SK-N-SH (cell line): ENCODE results near the gene SERPINA3. TPM values are rescaled to one million over a fixed set of nuclear protein-coding genes. Genes with fewer than 3 reads are reported as not detected.

ENCODE experiments used
- CTCF ChIA-PET: fragments of 300-600, 350-600 bp; formaldehyde crosslinking; extraction: SDS; loops from one replicate; lab custom pipeline; 2021; lab: Yijun Ruan, JAX
- POLR2A ChIA-PET: fragments of 350-600 bp; sonication (Branson Sonifier 250); formaldehyde crosslinking; extraction: SDS; loops from one replicate; lab custom pipeline; 2020; ENCODE audit warnings: antibody characterized with exemption, inconsistent platforms; lab: Yijun Ruan, JAX
- DNase-seq: peaks from one replicate; pipeline ENCODE4 v3.0.0; 2012
- H2AFZ ChIP-seq: fragments of 200-600 bp; sonication (generic); 2 replicates; pipeline ENCODE4 v1.8.1; 2016; ENCODE audit warnings: antibody characterized with exemption, mild to moderate bottlenecking, low read depth
- H3F3A ChIP-seq: fragments of 200-600 bp; sonication (generic); replicated peaks from 2 replicates; pipeline ENCODE3; 2016; ENCODE audit warnings: antibody characterized with exemption, mild to moderate bottlenecking; ENCODE audit not compliant: insufficient read depth
- H3K27ac ChIP-seq, 2 experiments: fragments of 200-500 bp in 1 of 2; fragments of 200-600 bp in 1 of 2; sonication (Bioruptor generic) in 1 of 2; sonication (generic), shearing (Covaris generic) in 1 of 2; 2 replicates each; pipeline versions ENCODE4 v1.5.1 to v1.6.1; 2014 to 2016; ENCODE audit warnings: low read depth in 2 of 2, inconsistent platforms in 1 of 2, low read length in 1 of 2, mild to moderate bottlenecking in 1 of 2, mixed read lengths in 1 of 2
- H3K27me3 ChIP-seq: fragments of 200-600 bp; sonication (generic), shearing (Covaris generic); 2 replicates; pipeline ENCODE4 v1.6.1; 2016; ENCODE audit warnings: mixed run types; ENCODE audit not compliant: insufficient read depth
- H3K36me3 ChIP-seq, 2 experiments: fragments of 200-500 bp in 1 of 2; fragments of 200-600 bp in 1 of 2; sonication (Bioruptor generic) in 1 of 2; sonication (generic) in 1 of 2; replicated peaks in 1 of 2; 2 replicates each; pipeline versions ENCODE3 to v1.5.1; 2014 to 2016; ENCODE audit warnings: low read length in 1 of 2, mild to moderate bottlenecking in 1 of 2; ENCODE audit not compliant: insufficient read depth in 2 of 2, control insufficient read depth in 1 of 2
- H3K4me1 ChIP-seq, 2 experiments: fragments of 200-500 bp in 1 of 2; fragments of 200-600 bp in 1 of 2; sonication (Bioruptor generic) in 1 of 2; sonication (generic), shearing (Covaris generic) in 1 of 2; 2 replicates each; pipeline versions ENCODE4 v1.5.1 to v1.6.1; 2014 to 2016; ENCODE audit warnings: low read depth in 1 of 2, low read length in 1 of 2, mixed run types in 1 of 2; ENCODE audit not compliant: insufficient read depth in 2 of 2, control insufficient read depth in 1 of 2
- H3K4me2 ChIP-seq: fragments of 200-600 bp; sonication (generic), shearing (Covaris generic); 2 replicates; pipeline ENCODE4 v1.6.1; 2017; ENCODE audit warnings: mixed run types
- H3K4me3 ChIP-seq, 2 experiments: fragments of 200-500 bp in 1 of 2; fragments of 200-600 bp in 1 of 2; sonication (Bioruptor generic) in 1 of 2; sonication (generic), shearing (Covaris generic) in 1 of 2; 2 replicates each; pipeline versions ENCODE4 v1.5.1 to v1.8.1; 2014 to 2016; ENCODE audit warnings: low read depth in 2 of 2, inconsistent platforms in 1 of 2, low read length in 1 of 2, mild to moderate bottlenecking in 1 of 2, mixed read lengths in 1 of 2, moderate library complexity in 1 of 2
- H3K79me2 ChIP-seq: fragments of 200-600 bp; sonication (generic); 2 replicates; pipeline ENCODE4 v1.8.1; 2017; ENCODE audit warnings: mild to moderate bottlenecking; ENCODE audit not compliant: insufficient read depth
- H3K9ac ChIP-seq: fragments of 200-600 bp; sonication (generic); 2 replicates; pipeline ENCODE4 v1.6.1; 2017; ENCODE audit warnings: mixed run types
- H3K9me2 ChIP-seq: fragments of 200-600 bp; sonication (generic); 2 replicates; pipeline ENCODE4 v1.6.1; 2017; ENCODE audit warnings: mixed run types
- H3K9me3 ChIP-seq: fragments of 200-600 bp; sonication (generic); 2 replicates; pipeline ENCODE4 v1.6.1; 2017; ENCODE audit warnings: mixed run types, mild to moderate bottlenecking, moderate library complexity
- H4K20me1 ChIP-seq: fragments of 200-600 bp; sonication (generic); 2 replicates; pipeline ENCODE4 v1.6.1; 2017; ENCODE audit warnings: mild to moderate bottlenecking, mixed run types; ENCODE audit not compliant: insufficient read depth
- ELF1 ChIP-seq: IDR thresholded peaks from 2 replicates; pipeline ENCODE4 v1.4.0; 2012
- EP300 ChIP-seq, 2 experiments: IDR thresholded peaks; 2 replicates each; pipeline versions ENCODE4 v1.4.0 to v1.6.1; 2012; ENCODE audit warnings: borderline replicate concordance in 1 of 2, low read depth in 1 of 2, low read length in 1 of 2
- IRF3 ChIP-seq: fragments of 150-350 bp; IDR thresholded peaks from 2 replicates; pipeline ENCODE4 v1.6.1; 2016; ENCODE audit warnings: mild to moderate bottlenecking, low read depth, low read length
- JUND ChIP-seq: IDR thresholded peaks from 2 replicates; pipeline ENCODE4 v1.4.0; 2012
- MXI1 ChIP-seq: IDR thresholded peaks from 2 replicates; pipeline ENCODE4 v1.6.1; 2012; ENCODE audit warnings: mild to moderate bottlenecking, low read depth, low read length, improper control_type of control experiment
- POLR2AphosphoS5 ChIP-seq: IDR thresholded peaks from 2 replicates; pipeline ENCODE4 v1.6.1; 2012; ENCODE audit warnings: low read depth, low read length
- RCOR1 ChIP-seq: fragments of 150-350 bp; IDR thresholded peaks from 2 replicates; pipeline ENCODE4 v1.6.1; 2017; ENCODE audit warnings: antibody characterized with exemption, low read length
- REST ChIP-seq: IDR thresholded peaks from 2 replicates; pipeline ENCODE4 v1.6.1; 2012; ENCODE audit warnings: mild to moderate bottlenecking, low read depth, low read length, moderate library complexity
- TAF1 ChIP-seq: IDR thresholded peaks from 2 replicates; pipeline ENCODE4 v1.6.1; 2012; ENCODE audit warnings: low read depth, mild to moderate bottlenecking, low read length, moderate library complexity, borderline replicate concordance
- USF1 ChIP-seq: IDR thresholded peaks from 2 replicates; pipeline ENCODE4 v1.4.0; 2012; ENCODE audit warnings: low read depth, borderline replicate concordance
- WGBS: methylation state at CpG from one replicate; pipeline ENCODE4 v1.1.6; 2017; ENCODE audit warnings: low lambda C conversion rate; 5-methylcytosine and 5-hydroxymethylcytosine counted together
- polyA plus RNA-seq, 3 experiments: library from polyadenylated mRNA; depleted of rRNA; stranded (reverse); fragments of >200 nt; gene quantifications; 2 replicates each; pipeline ENCODE4 v1.2.3, GENCODE V29; 2012

SERPINA3 gene
- polyA plus RNA-seq, 1 of the 3 experiments (the other 2 are of a cell fraction) = 0.25 TPM

GRCh38 chr14:94570440-94570839 lies 41.8 kb upstream of the SERPINA3 start:
- Histone ChIP-seq H3K4me3 (no peak overlapping the region), H3K27ac (no peak overlapping the region), H3K27me3 (peaks cover 10% of the 10 kb centered on the region; the same call in 1 of the 2 replicates), H3K9ac (no peak overlapping the region), H4K20me1 (no peaks in the 10 kb centered on the region), H3K79me2 (no peaks in the 10 kb centered on the region), H3K36me3 (no peaks in the 10 kb centered on the region), H3F3A (no peaks in the 10 kb centered on the region), H2AFZ (no peak overlapping the region), H3K9me2 (no peaks in the 10 kb centered on the region), H3K4me1 (no peaks in the 10 kb centered on the region), H3K9me3 (no peaks in the 10 kb centered on the region), H3K4me2 (no peak overlapping the region)
- ChIA-PET CTCF (interaction anchor here (1.5 to 1.8 kb wide), 2 partner anchors 20 to 21 kb away, joined by 4 to 5 read pairs; no protein-coding TSS in a partner anchor), POLR2A (no interaction called here)
- TF ChIP-seq REST (no peak), MXI1 (no peak), TAF1 (no peak), RCOR1 (no peak), IRF3 (no peak), ELF1 (no peak)
- 85% methylated on average over 6 of the region's 9 CpGs for WGBS
- no peak for DNase-seq

- no peaks in the 10 kb centered on the region for H3K79me2 ChIP-seq
- H3F3A ChIP-seq = no peaks in the 10 kb centered on the region
- H3K27me3 ChIP-seq = peaks cover 10% of the 10 kb centered on the region; the same call in 1 of the 2 replicates
- 57% methylated on average over 7 of the region's 7 CpGs for WGBS
- H3K36me3 ChIP-seq = no peaks in the 10 kb centered on the region
- no peak for TF ChIP-seq EP300 (IDR thresholded peaks at IDR 0.05; ENCODE audit: borderline replicate concordance in 1 of 2, low read depth in 1 of 2, low read length in 1 of 2)
- TF ChIP-seq ELF1 = no peak
- TF ChIP-seq JUND = no peak
- TF ChIP-seq POLR2AphosphoS5 = no peak
- TF ChIP-seq TAF1 = no peak
- TF ChIP-seq USF1 = no peak
- TF ChIP-seq, all 33 proteins: peak for 0
- no peak overlapping the region for H3K9ac ChIP-seq
- H3K27ac ChIP-seq = no peak overlapping the region
- ChIA-PET CTCF (interaction anchor here (1.5 to 1.8 kb wide), 2 partner anchors 21 to 22 kb away, joined by 4 to 5 read pairs; no protein-coding TSS in a partner anchor), POLR2A (no interaction called here)
- H3K4me1 ChIP-seq = no peaks in the 10 kb centered on the region
- no peak overlapping the region for H3K4me3 ChIP-seq
- no peaks in the 10 kb centered on the region for H3K9me3 ChIP-seq
- no peak for DNase-seq
- H3K9me2 ChIP-seq = no peaks in the 10 kb centered on the region
- H2AFZ ChIP-seq = no peak overlapping the region
- no peaks in the 10 kb centered on the region for H4K20me1 ChIP-seq
- no peak overlapping the region for H3K4me2 ChIP-seq
Measured at GRCh38 chr14:94571395-94571794, 40.8 kb upstream of the SERPINA3 start.
